Adipocyte (in vitro differentiated cells): Measurements from ENCODE around the gene ROBO1.

ENCODE experiments used
- DNase-seq: peaks from one replicate; pipeline ENCODE4 v3.0.0-alpha.2; 2015; ENCODE audit warnings: low read depth
- H3K27me3 ChIP-seq: replicated peaks from 2 replicates; pipeline ENCODE4 v1.7.0; 2013; ENCODE audit warnings: mild to moderate bottlenecking, low read length, moderate library complexity; ENCODE audit not compliant: control insufficient read depth, insufficient read depth
- H3K36me3 ChIP-seq: 2 replicates; pipeline ENCODE4 v1.7.0; 2013; ENCODE audit warnings: low read length, mild to moderate bottlenecking, moderate library complexity; ENCODE audit not compliant: control insufficient read depth, insufficient read depth, severe bottlenecking
- H3K4me1 ChIP-seq: 2 replicates; pipeline ENCODE4 v1.7.0; 2013; ENCODE audit warnings: mild to moderate bottlenecking, low read length, moderate library complexity; ENCODE audit not compliant: control insufficient read depth, insufficient read depth
- H3K4me3 ChIP-seq: 2 replicates; pipeline ENCODE4 v1.7.0; 2013; ENCODE audit warnings: mild to moderate bottlenecking, low read length, moderate library complexity
- H3K9ac ChIP-seq: 2 replicates; pipeline ENCODE4 v1.7.0; 2013; ENCODE audit warnings: mild to moderate bottlenecking, low read length, moderate library complexity
- H3K9me3 ChIP-seq: 2 replicates; pipeline ENCODE4 v1.7.0; 2013; ENCODE audit warnings: mild to moderate bottlenecking, low read length, moderate library complexity; ENCODE audit not compliant: control insufficient read depth

The ROBO1 gene

GRCh38 chr3:78875436-78875835, 892.4 kb downstream of the ROBO1 start:
- H3K27me3 ChIP-seq, result no peaks in the 10 kb centered on the region
- no peaks in the 10 kb centered on the region for H3K9me3 ChIP-seq
- no peaks in the 10 kb centered on the region for H3K36me3 ChIP-seq
- H3K4me3 ChIP-seq, result peak overlapping the region; percentile 31
- DNase-seq, result no peak
- peaks cover 35% of the 10 kb centered on the region for H3K4me1 ChIP-seq
- no peak overlapping the region for H3K9ac ChIP-seq

GRCh38 chr3:78873641-78874040, 894.2 kb downstream of the ROBO1 start:
- H3K9ac ChIP-seq, result no peak overlapping the region
- H3K36me3 ChIP-seq, result no peaks in the 10 kb centered on the region
- DNase-seq, result no peak
- peaks cover 28% of the 10 kb centered on the region for H3K4me1 ChIP-seq
- H3K27me3 ChIP-seq, result no peaks in the 10 kb centered on the region
- no peak overlapping the region for H3K4me3 ChIP-seq
- H3K9me3 ChIP-seq, result no peaks in the 10 kb centered on the region

- Histone ChIP-seq H3K4me1 (peaks cover 38% of the 10 kb centered on the region), H3K9me3 (no peaks in the 10 kb centered on the region), H3K27me3 (no peaks in the 10 kb centered on the region), H3K36me3 (no peaks in the 10 kb centered on the region), H3K4me3 (no peak overlapping the region), H3K9ac (no peak overlapping the region)
- no peak for DNase-seq
These were observed 895.6 kb downstream of the ROBO1 start for GRCh38 chr3:78872195-78872594.

GRCh38 chr3:78871048-78871447, 896.8 kb downstream of the ROBO1 start:
- H3K36me3 ChIP-seq, result no peaks in the 10 kb centered on the region
- H3K9me3 ChIP-seq, result no peaks in the 10 kb centered on the region
- H3K4me1 ChIP-seq, result peaks cover 35% of the 10 kb centered on the region
- no peaks in the 10 kb centered on the region for H3K27me3 ChIP-seq
- no peak overlapping the region for H3K4me3 ChIP-seq
- no peak overlapping the region for H3K9ac ChIP-seq
- DNase-seq, result no peak

- no peak for DNase-seq
- no peak overlapping the region for H3K9ac ChIP-seq
- H3K9me3 ChIP-seq, result no peaks in the 10 kb centered on the region
- H3K4me1 ChIP-seq, result peaks cover 30% of the 10 kb centered on the region
- no peak overlapping the region for H3K4me3 ChIP-seq
- H3K27me3 ChIP-seq, result no peaks in the 10 kb centered on the region
- no peaks in the 10 kb centered on the region for H3K36me3 ChIP-seq
These were observed 897.3 kb downstream of the ROBO1 start for GRCh38 chr3:78870484-78870883.

GRCh38 chr3:78868570-78868969, 899.2 kb downstream of the ROBO1 start:
- no peaks in the 10 kb centered on the region for H3K9me3 ChIP-seq
- peaks cover 21% of the 10 kb centered on the region for H3K4me1 ChIP-seq
- no peaks in the 10 kb centered on the region for H3K27me3 ChIP-seq
- no peaks in the 10 kb centered on the region for H3K36me3 ChIP-seq
- peak; percentile 42 for DNase-seq
- no peak overlapping the region for H3K9ac ChIP-seq
- no peak overlapping the region for H3K4me3 ChIP-seq

GRCh38 chr3:78867409-78868372, 900.1 kb downstream of the ROBO1 start:
- Histone ChIP-seq H3K9me3 (no peaks in the 10 kb centered on the region), H3K9ac (no peak overlapping the region), H3K4me3 (peak overlapping the region; percentile 23), H3K4me1 (peaks cover 18% of the 10 kb centered on the region), H3K36me3 (no peaks in the 10 kb centered on the region), H3K27me3 (no peaks in the 10 kb centered on the region)
- DNase-seq, result peak; percentile 81

- DNase-seq, result peak; percentile 76
These were observed 904.2 kb downstream of the ROBO1 start for GRCh38 chr3:78863306-78864203.

GRCh38 chr3:78861156-78861555, 906.6 kb downstream of the ROBO1 start:
- Histone ChIP-seq H3K27me3 (no peaks in the 10 kb centered on the region), H3K9ac (no peak overlapping the region), H3K4me1 (no peaks in the 10 kb centered on the region), H3K4me3 (no peak overlapping the region), H3K36me3 (no peaks in the 10 kb centered on the region), H3K9me3 (no peaks in the 10 kb centered on the region)
- DNase-seq, result no peak

More at GRCh38 chr3:78863306-78864203, 904.2 kb downstream of the ROBO1 start:
- no peak overlapping the region for H3K9ac ChIP-seq
- peaks cover 9% of the 10 kb centered on the region for H3K4me1 ChIP-seq
- no peaks in the 10 kb centered on the region for H3K27me3 ChIP-seq
- no peak overlapping the region for H3K4me3 ChIP-seq
- H3K9me3 ChIP-seq, result no peaks in the 10 kb centered on the region
- H3K36me3 ChIP-seq, result no peaks in the 10 kb centered on the region

GRCh38 chr3:78860567-78860966, 907.2 kb downstream of the ROBO1 start:
- no peaks in the 10 kb centered on the region for H3K9me3 ChIP-seq
- no peaks in the 10 kb centered on the region for H3K27me3 ChIP-seq
- no peak overlapping the region for H3K9ac ChIP-seq

GRCh38 chr3:78858910-78859309, 908.9 kb downstream of the ROBO1 start:
- H3K9ac ChIP-seq, result no peak overlapping the region
- H3K4me3 ChIP-seq, result no peak overlapping the region
- no peaks in the 10 kb centered on the region for H3K4me1 ChIP-seq
- H3K27me3 ChIP-seq, result no peaks in the 10 kb centered on the region
- no peaks in the 10 kb centered on the region for H3K9me3 ChIP-seq
- no peaks in the 10 kb centered on the region for H3K36me3 ChIP-seq
- no peak for DNase-seq

More at GRCh38 chr3:78860567-78860966, 907.2 kb downstream of the ROBO1 start:
- H3K36me3 ChIP-seq, result no peaks in the 10 kb centered on the region
- no peak overlapping the region for H3K4me3 ChIP-seq
- no peak for DNase-seq
- no peaks in the 10 kb centered on the region for H3K4me1 ChIP-seq
